Transverse colon (tissue), 4 donors: ENCODE data around the gene SHROOM2. TPM values are rescaled to one million over a fixed set of nuclear protein-coding genes. Genes with fewer than 3 reads are reported as not detected.
"Not testable (repeated sequence)": the region's sequence is repeated elsewhere in the genome, so short reads cannot be mapped to it uniquely, and the experiment has no call there.

Experiments
- DNase-seq: peaks from one replicate; pipeline ENCODE4 v3.0.0-alpha.2; 2019
- H3K27ac ChIP-seq, 4 donors: fragments of 200-600 bp; sonication (generic); 2 replicates each; pipeline ENCODE4 v1.5.1; 2016 to 2018; ENCODE audit warnings: inconsistent platforms in 4 of 4
- H3K27me3 ChIP-seq: fragments of 200-600 bp; sonication (generic); 2 replicates; pipeline ENCODE4 v1.5.1; 2017; ENCODE audit warnings: inconsistent platforms
- H3K36me3 ChIP-seq, 4 donors: fragments of 200-600 bp; sonication (generic); 2 replicates each; pipeline ENCODE4 v1.5.1; 2017 to 2019; ENCODE audit warnings: inconsistent platforms in 4 of 4
- H3K4me1 ChIP-seq, 4 donors: fragments of 200-600 bp; sonication (generic); 2 replicates each; pipeline ENCODE4 v1.5.1; 2017 to 2020; ENCODE audit warnings: inconsistent platforms in 4 of 4
- H3K4me3 ChIP-seq, 4 donors: fragments of 200-600 bp; sonication (generic); 1 replicate in 1 of 4; 2 replicates in 3 of 4; pipeline versions ENCODE4 v1.5.1 to v1.6.1; 2017 to 2019; ENCODE audit warnings: inconsistent platforms in 4 of 4
- H3K9me3 ChIP-seq, 2 donors: fragments of 200-600 bp; sonication (generic); 2 replicates each; pipeline ENCODE4 v1.5.1; 2017 to 2019; ENCODE audit warnings: inconsistent platforms in 2 of 2
- CTCF ChIP-seq, 5 experiments: fragments of 200-600 bp in 3 of 5; fragments of 450-650 bp in 2 of 5; sonication (generic) in 3 of 5; IDR thresholded peaks; 1 replicate in 2 of 5; 2 replicates in 3 of 5; pipeline ENCODE4 v1.5.1; 2016 to 2017; ENCODE audit warnings: antibody characterized with exemption in 5 of 5, inconsistent platforms in 3 of 5, mild to moderate bottlenecking in 2 of 5, moderate library complexity in 1 of 5
- EP300 ChIP-seq: sonication (generic); formaldehyde crosslinking; IDR thresholded peaks from one replicate; pipeline ENCODE4 v1.6.1; 2017; ENCODE audit warnings: antibody characterized with exemption, low read depth
- POLR2A ChIP-seq: fragments of 450-650 bp; IDR thresholded peaks from one replicate; pipeline ENCODE4 v1.6.1; 2016; ENCODE audit warnings: antibody characterized with exemption, mild to moderate bottlenecking, moderate library complexity
- POLR2AphosphoS5 ChIP-seq, 3 donors: sonication (generic); formaldehyde crosslinking; IDR thresholded peaks; one replicate each; pipeline ENCODE4 v1.6.1; 2016; ENCODE audit warnings: antibody characterized with exemption in 3 of 3
- WGBS, 2 donors: methylation state at CpG; one replicate each; pipeline ENCODE4 v1.1.5; 2018; ENCODE audit warnings: low coverage in 1 of 2; 5-methylcytosine and 5-hydroxymethylcytosine counted together
- in situ Hi-C, 4 donors: fragments of 200-750 bp; cut with MboI; loops; one replicate each; pipeline versions ENCODE4 v1.15.0 to v1.15.1; 2017; ENCODE audit warnings: low sequenced_read_pairs in 3 of 4, low pct_ligation_motif_present in 1 of 4, low pct_unique_long_range_greater_than_20kb in 1 of 4
- intact Hi-C: fragments of 100-400 bp; cut with DNase I; formaldehyde crosslinking; loops from one replicate; pipeline ENCODE4 v1.15.1; 2023; ENCODE audit warnings: low total_unique reads
- total RNA-seq, 4 donors: library from RNA; depleted of rRNA; stranded (reverse); fragments of >200 nt; gene quantifications; one replicate each; pipeline ENCODE4 v1.1.0, GENCODE V29; 2016

Gene SHROOM2
- total RNA-seq, 4 donors from 2014 or later = 8.9 to 20.6 (median 11.3) TPM

- H3K4me3 ChIP-seq = no peak overlapping the region
- no peaks in the 10 kb centered on the region for H3K36me3 ChIP-seq
- TF ChIP-seq POLR2AphosphoS5 (IDR thresholded peaks at IDR 0.05) (no peak), CTCF (IDR thresholded peaks at IDR 0.05) (no peak), POLR2A (no peak), EP300 (no peak)
- H3K27me3 ChIP-seq = no peaks in the 10 kb centered on the region
- no peak for DNase-seq
- H3K9me3 ChIP-seq = no peaks in the 10 kb centered on the region
- 73% methylated on average over 14 of the region's 14 CpGs; no CpG with 5 or more reads in 1 of the 2 donors for WGBS, 2 donors
- H3K4me1 ChIP-seq = no peaks in the 10 kb centered on the region
- in situ Hi-C loops (no loop called here), intact Hi-C loops (no loop called here)
- H3K27ac ChIP-seq = no peak overlapping the region
These were observed 69.5 kb downstream of the SHROOM2 start for GRCh38 chrX:9855561-9856283.

- Histone ChIP-seq H3K36me3 (no peaks in the 10 kb centered on the region), H3K27me3 (no peaks in the 10 kb centered on the region), H3K27ac (no peak overlapping the region), H3K9me3 (no peaks in the 10 kb centered on the region), H3K4me1 (no peaks in the 10 kb centered on the region), H3K4me3 (no peak overlapping the region)
- intact Hi-C loops = no loop called here
- no peak for TF ChIP-seq EP300
- no peak for TF ChIP-seq POLR2AphosphoS5 (IDR thresholded peaks at IDR 0.05)
- TF ChIP-seq CTCF (IDR thresholded peaks at IDR 0.05) = no peak
- TF ChIP-seq POLR2A = no peak
- WGBS, 2 donors = 87% methylated on average over 9 of the region's 9 CpGs; no CpG with 5 or more reads in 1 of the 2 donors
- DNase-seq = no peak
- in situ Hi-C loops = no loop called here
These were observed 70.4 kb downstream of the SHROOM2 start for GRCh38 chrX:9856588-9856987.

GRCh38 chrX:9857575-9858474 lies 71.6 kb downstream of the SHROOM2 start:
- Histone ChIP-seq H3K27me3 (no peaks in the 10 kb centered on the region), H3K27ac (no peak overlapping the region), H3K36me3 (no peaks in the 10 kb centered on the region), H3K4me3 (no peak overlapping the region), H3K9me3 (no peaks in the 10 kb centered on the region), H3K4me1 (no peaks in the 10 kb centered on the region)
- no peak for DNase-seq
- 76% methylated on average over 21 of the region's 21 CpGs; no CpG with 5 or more reads in 1 of the 2 donors for WGBS, 2 donors
- intact Hi-C loops (no loop called here), in situ Hi-C loops (no loop called here)
- TF ChIP-seq EP300 (no peak), POLR2A (no peak), CTCF (IDR thresholded peaks at IDR 0.05) (no peak), POLR2AphosphoS5 (IDR thresholded peaks at IDR 0.05) (no peak)

- H3K9me3 ChIP-seq, H3K4me3 ChIP-seq, H3K4me1 ChIP-seq, H3K36me3 ChIP-seq, DNase-seq, H3K27me3 ChIP-seq, intact Hi-C loops, H3K27ac ChIP-seq, in situ Hi-C loops: not testable (repeated sequence)
- WGBS, 2 donors = 80 to 91% methylated on average over 1 to 11 of the region's 11 CpGs
These were observed 72.5 kb downstream of the SHROOM2 start for GRCh38 chrX:9858684-9859083.
